SK-N-MC (cell line): ENCODE measurements around the gene PLK4.

Experiments
- DNase-seq: peaks from one replicate; pipeline ENCODE4 v3.0.0-alpha.2; 2011; ENCODE audit warnings: low read depth, low spot score
- H3K27ac ChIP-seq: fragments of 200-600 bp; sonication (generic); 2 replicates; pipeline ENCODE4 v1.5.1; 2016; ENCODE audit warnings: mixed run types
- H3K36me3 ChIP-seq: fragments of 200-600 bp; sonication (generic); 2 replicates; pipeline ENCODE4 v1.6.1; 2017; ENCODE audit warnings: antibody characterized with exemption, low read length, mixed read lengths; ENCODE audit not compliant: insufficient read depth
- H3K4me3 ChIP-seq: fragments of 200-600 bp; sonication (generic); 2 replicates; pipeline ENCODE4 v1.5.1; 2016
- H3K9ac ChIP-seq: fragments of 200-600 bp; sonication (generic); 2 replicates; pipeline ENCODE4 v1.8.0; 2017; ENCODE audit warnings: mixed run types, mixed read lengths; ENCODE audit not compliant: insufficient read length
- H3K9me3 ChIP-seq: fragments of 200-600 bp; sonication (generic); 2 replicates; pipeline ENCODE4 v1.6.1; 2017; ENCODE audit warnings: low read depth, mild to moderate bottlenecking, antibody characterized with exemption, low read length, moderate library complexity, mixed read lengths
- EZH2 ChIP-seq: fragments of 200-600 bp; sonication (generic); IDR thresholded peaks from one replicate; pipeline ENCODE4 v1.6.1; 2017; ENCODE audit warnings: antibody characterized with exemption
- FOXP2 ChIP-seq: optimal IDR thresholded peaks from 2 replicates; pipeline ENCODE3; 2011; ENCODE audit warnings: mild to moderate bottlenecking, moderate library complexity; ENCODE audit not compliant: insufficient read depth; ENCODE audit errors: extremely low read length, control extremely low read depth
- POLR2AphosphoS5 ChIP-seq: IDR thresholded peaks from 2 replicates; pipeline ENCODE4 v1.6.1; 2012; ENCODE audit warnings: mild to moderate bottlenecking, low read depth, low read length, borderline replicate concordance

The PLK4 gene

GRCh38 chr4:127880763-127881562 lies at the start of gene PLK4:
Gene PLK4, plus strand, starts transcription at chr4:127880893. Its CDS starts 242 bp downstream, at chr4:127881135.
- DNase-seq, result peak; percentile 73
- H3K9ac ChIP-seq, result peak within 1 kb of the TSS; percentile 99
- H3K9me3 ChIP-seq, result no peaks in the 10 kb centered on the region
- peaks cover 36% of the 10 kb centered on the region for H3K36me3 ChIP-seq
- H3K27ac ChIP-seq, result peak within 1 kb of the TSS; percentile 94
- peak within 1 kb of the TSS; percentile 94 for H3K4me3 ChIP-seq
- TF ChIP-seq EZH2, result no peak
- TF ChIP-seq FOXP2, result peak; percentile 27
- peak; percentile 76 for TF ChIP-seq POLR2AphosphoS5

- H3K36me3 ChIP-seq, result peaks cover 3% of the 10 kb centered on the region; the same call in 1 of the 2 replicates
- no peak overlapping the region for H3K27ac ChIP-seq
- DNase-seq, result no peak
- H3K4me3 ChIP-seq, result no peak overlapping the region
- no peak overlapping the region for H3K9ac ChIP-seq
- no peaks in the 10 kb centered on the region for H3K9me3 ChIP-seq
- TF ChIP-seq FOXP2 (no peak), EZH2 (no peak)
Measured at GRCh38 chr4:127832585-127832984, 48.1 kb upstream of the PLK4 start.

DNA sequence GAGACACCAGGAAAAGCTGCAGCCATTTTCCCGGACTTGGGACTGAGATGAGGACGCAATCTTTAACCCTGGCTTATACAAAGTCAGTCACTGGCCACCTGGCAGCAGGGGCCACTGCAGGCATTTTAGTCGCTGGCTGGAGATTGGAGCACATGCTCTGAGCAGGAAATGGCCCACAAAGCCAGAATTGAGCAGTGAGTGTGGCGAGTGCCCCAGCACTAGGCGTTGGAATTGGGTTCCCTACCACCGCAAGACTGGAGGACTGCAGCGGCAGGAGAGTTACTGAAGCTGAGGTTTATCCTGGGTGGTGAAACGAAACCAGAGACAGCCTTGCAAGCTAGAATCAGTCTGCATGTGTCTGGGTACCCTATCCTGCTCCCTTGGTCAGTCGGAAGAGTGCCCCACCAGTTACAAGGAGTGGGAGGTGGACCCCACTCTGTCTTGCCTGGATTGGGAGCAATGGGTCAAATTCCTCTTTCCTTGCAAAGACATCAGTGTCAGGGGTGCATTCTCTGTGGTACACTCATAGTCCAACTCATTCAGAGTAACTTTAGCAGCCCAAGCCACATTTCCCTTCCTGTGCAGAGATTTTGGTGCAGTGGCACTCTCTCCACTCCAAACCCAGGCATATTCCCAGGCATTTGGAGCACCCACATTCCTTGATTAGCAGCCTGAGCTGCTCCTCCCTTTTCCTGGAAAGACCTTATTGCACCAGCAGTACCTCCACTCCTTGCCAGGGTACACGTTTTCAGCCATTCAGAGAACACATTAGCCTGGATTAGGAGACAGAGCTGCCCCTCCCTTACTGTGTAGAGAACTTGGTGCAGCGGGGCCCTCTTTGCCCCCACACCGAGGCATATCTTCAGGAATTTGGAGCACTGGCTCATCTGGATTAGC lies 36.7 kb upstream of the PLK4 start:
- Histone ChIP-seq H3K9ac (no peak overlapping the region), H3K4me3 (no peak overlapping the region), H3K27ac (no peak overlapping the region), H3K36me3 (no peaks in the 10 kb centered on the region), H3K9me3 (no peaks in the 10 kb centered on the region)
- TF ChIP-seq FOXP2, result no peak
- DNase-seq, result no peak

GRCh38 chr4:127844601-127845116 lies 36.0 kb upstream of the PLK4 start:
- no peak overlapping the region for H3K9ac ChIP-seq
- no peaks in the 10 kb centered on the region for H3K36me3 ChIP-seq
- H3K27ac ChIP-seq, result no peak overlapping the region
- H3K9me3 ChIP-seq, result peaks cover 2% of the 10 kb centered on the region; the same call in 1 of the 2 replicates
- H3K4me3 ChIP-seq, result no peak overlapping the region
- TF ChIP-seq EZH2 (no peak), FOXP2 (no peak), POLR2AphosphoS5 (no peak)
- no peak for DNase-seq

DNA sequence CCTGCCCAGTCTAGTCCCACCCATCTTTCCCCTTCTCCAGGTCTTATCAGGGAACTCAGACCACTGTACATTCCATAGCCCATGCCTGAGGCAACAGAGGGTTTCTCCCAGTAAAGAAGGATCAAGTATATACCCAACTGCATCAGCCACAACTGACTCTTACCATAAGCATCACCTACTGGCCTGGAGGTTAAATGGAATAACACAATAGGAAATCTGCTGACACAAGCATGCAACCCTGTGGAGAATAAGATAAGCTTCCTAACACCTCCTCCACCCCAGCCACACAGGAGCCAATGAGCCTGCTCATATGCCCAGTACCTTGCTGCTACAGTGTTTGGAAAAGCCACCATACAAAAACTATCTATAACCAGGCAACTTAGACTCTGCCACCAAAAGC lies 34.6 kb upstream of the PLK4 start:
- Histone ChIP-seq H3K36me3 (no peaks in the 10 kb centered on the region), H3K4me3 (no peak overlapping the region), H3K27ac (no peak overlapping the region), H3K9ac (no peak overlapping the region), H3K9me3 (peaks cover 7% of the 10 kb centered on the region; the same call in 1 of the 2 replicates)
- TF ChIP-seq EZH2 (no peak), POLR2AphosphoS5 (no peak), FOXP2 (no peak)
- DNase-seq, result no peak

DNA sequence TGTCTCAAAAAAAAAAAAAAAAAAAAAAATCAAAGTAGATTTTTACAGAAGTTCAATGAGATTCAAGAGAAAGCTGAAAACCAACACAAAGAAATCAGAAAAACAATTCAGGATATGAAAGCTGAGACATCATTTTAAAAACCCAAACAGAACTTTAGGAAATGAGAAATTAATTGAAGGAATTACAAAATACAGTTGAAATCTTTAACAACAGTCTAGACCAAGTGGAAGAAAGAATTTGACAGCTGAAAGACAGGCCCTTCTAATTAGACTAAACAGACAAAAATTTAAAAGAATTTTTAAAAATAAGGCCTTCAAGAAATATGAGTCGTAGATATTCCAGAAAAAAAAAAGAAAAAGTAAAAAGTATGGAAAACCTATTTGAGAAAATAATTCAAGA lies 33.9 kb upstream of the PLK4 start:
- H3K9me3 ChIP-seq, result peaks cover 7% of the 10 kb centered on the region; the same call in 1 of the 2 replicates
- no peak overlapping the region for H3K9ac ChIP-seq
- no peak overlapping the region for H3K4me3 ChIP-seq
- TF ChIP-seq FOXP2 (no peak), POLR2AphosphoS5 (no peak), EZH2 (no peak)
- H3K27ac ChIP-seq, result no peak overlapping the region
- H3K36me3 ChIP-seq, result no peaks in the 10 kb centered on the region
- DNase-seq, result no peak

- Histone ChIP-seq H3K9ac (no peak overlapping the region), H3K4me3 (no peak overlapping the region), H3K27ac (no peak overlapping the region), H3K36me3 (no peaks in the 10 kb centered on the region), H3K9me3 (peaks cover 7% of the 10 kb centered on the region; the same call in 1 of the 2 replicates)
- no peak for DNase-seq
- no peak for TF ChIP-seq POLR2AphosphoS5
- TF ChIP-seq FOXP2, result no peak
- no peak for TF ChIP-seq EZH2
Measured at GRCh38 chr4:127849505-127850234, 31.0 kb upstream of the PLK4 start.
